Right lung (tissue), 5 donors: ENCODE measurements around the gene DISC1. TPM values are rescaled to one million over a fixed set of nuclear protein-coding genes. Genes with fewer than 3 reads are reported as not detected.

Experiments used
- DNase-seq, 2 donors: peaks; one replicate each; pipeline ENCODE4 v3.0.0-alpha.2; 2013
- polyA plus RNA-seq, 5 donors: library from polyadenylated mRNA; unstranded; fragments of 120-200 nt; gene quantifications; one replicate each; pipeline versions ENCODE4 v1.2.1 to v1.2.3, GENCODE V29; 2013; ENCODE audit warnings: inconsistent platforms in 1 of 5, low replicate concordance in 1 of 5; ENCODE audit not compliant: insufficient read length in 5 of 5, insufficient read depth in 1 of 5

DISC1 gene
- polyA plus RNA-seq, 5 donors = 7.8 to 11.4 (median 9.7) TPM

DNA sequence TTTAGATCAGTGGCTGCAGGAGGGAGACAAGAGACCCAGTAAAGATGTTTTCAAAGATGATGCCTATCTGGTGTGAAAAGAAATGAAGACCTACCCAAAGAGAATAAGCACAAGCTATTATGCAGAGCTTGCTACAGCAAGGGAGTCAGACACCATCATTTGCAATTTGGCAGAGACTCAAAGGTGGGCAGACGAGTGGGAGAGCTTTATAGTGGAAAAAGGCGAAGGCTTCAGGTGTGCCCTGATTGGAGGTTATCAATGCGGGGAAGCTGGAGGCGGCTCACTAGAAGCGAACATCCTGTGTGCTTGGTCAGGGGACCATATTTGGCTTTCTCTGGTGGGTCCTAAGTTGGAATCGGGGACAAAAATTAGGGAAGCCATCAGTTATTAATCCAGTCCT is 183.8 kb downstream of the DISC1 start:
- DNase-seq = no peak

DNA sequence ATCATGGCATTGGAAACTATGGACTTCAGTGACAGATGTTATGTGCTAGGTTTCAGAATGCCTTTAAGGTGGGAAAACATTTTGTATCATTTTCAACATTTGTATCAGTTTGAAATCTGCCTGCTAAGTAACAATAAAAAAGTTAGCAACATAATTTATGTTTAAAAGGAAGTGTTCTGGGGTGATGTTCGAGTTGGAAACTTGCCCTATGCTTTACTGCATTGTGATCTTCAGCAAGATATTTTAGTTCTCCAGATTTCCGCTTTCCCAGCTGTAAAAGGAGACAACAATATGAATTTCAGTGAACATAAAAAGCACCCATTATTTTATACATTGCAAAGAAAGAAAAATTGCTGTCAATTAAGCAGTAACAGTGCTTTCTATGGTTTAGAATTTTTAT is 187.4 kb downstream of the DISC1 start:
- DNase-seq = no peak

DNA sequence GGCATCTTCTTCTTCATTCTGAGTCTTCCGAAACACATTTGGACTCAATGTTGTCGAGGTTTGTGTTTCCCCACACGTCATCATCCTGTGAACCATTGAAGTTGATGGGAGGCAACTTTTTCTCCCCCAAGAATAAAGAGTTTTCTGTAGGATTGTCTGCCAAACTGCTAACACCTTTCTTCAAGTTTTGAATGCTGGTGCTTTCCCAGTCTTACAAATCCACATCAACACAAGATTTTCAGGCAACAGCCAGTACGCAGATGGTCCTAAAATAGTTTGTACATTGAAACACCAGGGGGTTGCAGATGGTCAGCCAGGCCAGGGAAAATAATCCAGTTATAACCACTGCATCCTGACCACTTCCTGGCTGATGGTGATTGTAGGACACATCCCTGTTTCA is 187.9 kb downstream of the DISC1 start:
- DNase-seq = no peak

DNA sequence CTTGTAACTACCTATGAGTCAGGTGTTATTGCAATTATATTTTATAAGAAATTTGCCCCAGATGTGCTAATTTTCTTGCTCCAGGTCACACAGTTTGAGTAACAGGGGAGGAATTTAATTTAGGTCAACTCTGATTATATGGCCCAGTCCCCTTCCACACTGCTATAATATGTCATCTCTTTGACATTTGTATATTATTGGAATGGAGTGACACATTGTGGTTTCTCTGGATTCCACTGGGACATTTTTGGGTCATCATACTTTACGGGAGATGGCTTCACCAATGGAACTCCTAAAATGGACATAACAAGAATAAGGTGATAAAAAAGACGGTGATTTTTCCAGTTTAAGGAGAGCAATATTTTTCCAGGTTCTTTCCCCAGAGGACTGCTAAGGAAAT is 191.2 kb downstream of the DISC1 start:
- DNase-seq = no peak

DNA sequence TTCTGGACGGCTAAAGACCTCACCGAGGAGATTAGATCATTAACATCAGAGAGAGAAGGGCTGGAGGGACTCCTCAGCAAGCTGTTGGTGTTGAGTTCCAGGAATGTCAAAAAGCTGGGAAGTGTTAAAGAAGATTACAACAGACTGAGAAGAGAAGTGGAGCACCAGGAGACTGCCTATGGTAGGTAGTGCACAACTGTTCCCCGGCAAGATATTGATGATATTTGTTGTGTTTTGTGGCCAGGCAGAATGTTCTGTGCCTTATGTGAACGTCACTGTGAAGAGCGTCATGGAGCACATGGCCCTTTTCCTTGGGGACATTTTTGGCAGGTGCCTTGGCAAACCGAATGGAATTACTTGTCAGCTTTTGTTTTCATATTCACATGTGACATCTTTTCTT is 191.7 kb downstream of the DISC1 start:
- DNase-seq = no peak

DNA sequence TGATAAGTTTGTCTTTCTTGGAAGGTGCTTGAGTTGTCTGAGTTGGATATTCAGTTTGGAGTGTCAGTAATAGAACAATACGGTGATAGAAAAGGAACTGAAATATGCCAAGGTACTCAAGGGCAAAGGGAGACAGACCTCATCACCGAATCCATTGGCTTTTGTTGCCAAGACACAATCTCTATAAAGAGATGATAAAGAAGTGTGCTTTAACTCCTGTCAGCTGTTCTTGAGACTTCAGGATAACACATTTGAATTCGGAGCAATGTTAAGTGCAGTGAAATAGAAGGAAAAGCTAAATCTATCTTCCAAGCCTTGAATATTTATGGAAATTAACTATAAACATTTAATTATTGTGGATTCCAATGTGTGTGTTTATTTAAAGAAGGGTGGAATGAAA is 194.7 kb downstream of the DISC1 start:
- peak in 1 of 2 donors; percentile 44 for DNase-seq

DNA sequence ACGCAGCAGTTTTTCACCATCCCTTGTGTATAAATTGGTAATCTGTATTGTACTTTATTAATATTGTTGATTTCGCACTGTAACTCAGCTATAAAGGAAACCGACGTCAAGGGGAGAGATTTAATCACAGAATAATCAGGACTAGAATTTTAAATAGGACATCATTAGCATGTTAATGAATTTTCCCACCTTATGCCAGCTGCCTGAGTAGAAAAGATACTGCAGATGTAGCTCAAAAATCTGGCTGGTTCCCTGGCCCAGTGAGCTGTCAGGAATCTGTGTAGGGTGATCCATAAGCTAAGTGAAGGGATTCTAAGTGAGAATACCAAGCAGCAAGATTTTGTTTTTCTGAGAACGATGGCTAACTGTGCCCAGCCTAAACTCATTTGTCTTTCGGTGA is 195.5 kb downstream of the DISC1 start:
- no peak for DNase-seq

DNA sequence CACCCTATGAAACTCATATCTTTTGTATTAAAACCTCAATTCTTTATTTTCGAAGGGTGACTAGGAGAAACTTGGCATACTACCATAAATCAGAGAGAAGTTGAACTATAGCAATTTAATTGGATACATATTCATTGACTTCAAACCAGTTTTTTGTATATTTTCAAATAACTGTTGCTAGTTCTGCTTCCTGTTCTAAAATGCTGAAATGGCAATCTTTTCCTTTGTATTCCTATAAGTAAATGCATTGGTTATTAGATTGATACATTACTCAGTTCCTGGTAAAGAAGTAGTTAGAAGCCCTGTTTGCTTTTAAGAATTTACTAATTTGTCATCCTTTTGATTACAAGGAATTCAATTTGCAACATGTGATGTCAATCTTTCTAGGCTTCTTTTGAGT is 200.0 kb downstream of the DISC1 start:
- DNase-seq = no peak

DNA sequence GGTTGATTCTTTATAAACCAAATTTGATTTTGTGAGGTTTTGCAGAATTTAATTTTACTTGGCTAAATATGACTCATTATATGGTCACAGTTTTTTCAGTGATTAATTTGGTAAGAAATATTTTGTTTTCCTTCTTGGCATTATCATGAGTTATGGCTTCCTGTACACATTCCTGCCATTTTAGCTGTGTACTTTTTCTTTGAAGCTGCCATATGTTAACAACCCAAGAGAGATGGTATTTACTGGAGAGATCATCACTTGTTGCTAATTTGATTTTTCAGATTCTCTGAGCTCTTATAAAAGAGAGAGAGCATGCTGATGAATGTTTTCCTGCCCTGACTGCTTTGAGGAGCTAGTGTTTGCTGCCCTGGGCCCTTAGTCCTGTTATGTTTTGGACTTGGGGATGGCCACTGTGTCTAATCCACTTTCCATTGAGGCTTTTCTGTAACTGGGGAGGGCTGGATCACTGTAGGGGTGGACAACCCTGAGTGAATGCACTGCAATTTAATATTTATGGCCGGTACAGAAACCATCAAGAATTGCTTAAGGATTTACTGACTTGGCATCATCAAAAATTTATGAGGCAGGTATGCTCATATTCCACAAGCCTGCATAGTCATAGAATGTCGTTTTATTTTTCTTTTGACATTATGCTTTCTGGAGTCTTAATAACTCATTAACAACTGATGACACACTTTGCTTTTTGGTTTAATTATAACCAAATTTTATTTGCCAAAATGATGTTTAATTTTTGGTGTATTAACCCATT is 200.9 kb downstream of the DISC1 start:
- DNase-seq = no peak

DNA sequence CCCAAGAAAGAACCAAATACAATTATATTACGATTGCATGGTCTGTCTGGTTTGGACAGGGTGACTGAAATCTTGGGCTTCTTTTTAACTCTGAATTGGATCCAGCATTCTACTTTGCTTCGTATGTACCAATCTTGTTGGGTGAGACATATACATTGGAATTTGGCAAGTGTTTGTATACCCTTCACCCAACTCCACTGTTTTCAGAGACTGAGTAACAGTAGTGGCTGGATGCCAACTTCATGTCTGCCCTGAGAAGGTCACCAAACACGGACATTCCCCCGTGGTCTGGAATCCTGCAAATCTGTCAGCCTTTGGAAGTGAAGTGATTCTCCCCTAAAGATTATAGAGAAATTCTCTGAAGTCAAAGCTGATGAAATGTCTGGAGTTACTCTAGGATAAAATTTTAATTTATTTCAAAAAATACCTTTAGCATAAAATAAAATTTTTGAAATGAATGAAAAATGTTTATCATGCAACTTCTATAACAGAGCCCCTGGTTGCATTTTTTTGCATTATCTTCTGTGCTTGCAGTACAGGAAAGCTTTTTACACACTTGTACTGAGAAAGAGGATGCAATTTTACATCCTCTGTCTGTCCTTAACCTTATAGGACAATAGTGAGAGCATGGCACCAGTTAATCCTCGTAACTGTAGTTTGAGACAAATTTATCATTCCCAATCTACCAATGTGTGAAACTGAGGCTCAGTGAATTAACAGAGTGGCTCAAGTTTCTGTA is 201.8 kb downstream of the DISC1 start:
- DNase-seq = no peak

DNA sequence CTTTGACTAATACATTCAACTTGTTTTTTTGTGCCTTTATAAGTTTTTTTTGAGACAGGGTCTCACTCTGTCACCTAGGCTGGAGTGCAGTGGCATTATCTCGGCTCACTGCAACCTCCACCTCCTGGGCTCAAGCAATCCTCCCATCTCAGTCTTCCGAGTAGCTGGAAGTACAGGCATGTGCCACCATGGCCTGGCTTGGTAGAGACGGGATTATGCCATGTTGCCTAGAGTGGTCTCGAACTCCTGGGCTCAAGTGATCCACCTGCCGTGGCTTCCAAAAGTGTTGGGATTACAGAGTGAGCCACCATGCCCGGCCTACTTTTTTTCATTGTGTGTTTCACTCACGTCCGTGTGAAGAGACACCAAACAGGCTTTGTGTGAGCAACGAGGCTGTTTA is 202.7 kb downstream of the DISC1 start:
- no peak for DNase-seq

DNA sequence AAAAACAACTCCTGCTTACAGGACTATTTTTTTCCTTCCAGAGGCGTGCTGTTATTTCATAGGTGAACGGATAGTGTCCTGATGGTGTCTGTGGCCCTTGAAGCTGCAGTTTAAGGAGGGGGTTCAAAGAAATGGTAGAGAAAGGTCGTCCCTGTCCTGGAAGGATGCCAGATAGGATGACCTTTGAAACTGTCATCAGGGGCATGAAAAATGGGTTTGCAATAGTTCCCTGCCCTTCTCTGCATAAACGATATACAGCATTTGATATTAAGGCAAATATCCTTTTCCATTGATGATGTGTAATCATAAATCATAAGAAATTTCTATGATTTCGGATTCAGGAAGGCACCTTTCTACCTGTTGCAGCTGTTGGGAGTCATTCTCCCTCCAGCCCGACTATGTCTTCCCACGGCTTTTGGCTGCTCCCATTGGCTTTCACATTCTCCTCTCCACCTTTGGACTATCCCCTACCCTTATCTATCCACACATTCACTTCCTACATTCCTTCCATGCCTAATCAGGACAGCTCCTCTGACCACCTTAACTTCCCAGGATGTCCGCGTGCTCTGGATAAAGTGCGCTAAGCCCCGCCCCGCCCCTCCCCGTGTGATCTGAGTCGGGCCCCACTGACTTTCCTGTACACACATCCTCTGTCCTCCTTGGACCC is 209.8 kb downstream of the DISC1 start:
- no peak for DNase-seq

DNA sequence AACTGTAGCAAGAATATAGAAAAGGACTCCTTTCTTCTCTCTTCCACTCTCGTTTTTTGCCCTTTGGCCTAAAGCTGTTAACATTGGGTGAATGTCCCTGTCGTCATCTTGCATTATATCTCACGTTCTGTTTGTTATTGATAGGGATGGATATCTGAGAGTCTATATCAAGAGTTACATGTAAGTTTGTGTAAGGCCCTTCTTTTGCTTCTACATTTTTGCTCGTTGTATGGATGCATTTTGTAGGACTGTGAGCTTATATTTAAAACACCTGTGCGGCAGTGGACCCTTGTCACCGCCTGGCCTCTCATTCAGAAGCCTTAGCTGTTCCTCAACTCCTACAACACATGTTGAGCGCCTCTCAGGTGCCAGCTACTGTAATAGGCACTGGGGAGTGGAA is 211.9 kb downstream of the DISC1 start:
- DNase-seq = no peak

DNA sequence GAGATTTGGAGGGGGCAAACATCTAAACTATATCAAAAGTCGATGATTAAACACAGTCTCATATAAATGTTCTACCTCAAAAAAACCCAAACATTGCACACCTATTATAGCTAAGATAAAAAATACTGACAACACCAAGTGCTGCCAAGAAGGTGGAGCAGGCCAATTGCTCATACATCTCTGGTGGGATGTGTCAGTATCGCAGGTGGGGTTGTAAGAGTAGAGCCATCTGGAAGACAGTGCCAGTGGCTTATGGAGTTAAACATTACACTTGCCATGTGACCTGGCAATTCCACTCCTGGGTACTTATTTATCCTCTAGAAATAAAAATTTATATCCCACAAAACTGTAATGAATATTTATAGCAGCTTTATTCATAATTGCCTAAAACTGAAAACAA is 213.4 kb downstream of the DISC1 start:
- no peak for DNase-seq

DNA sequence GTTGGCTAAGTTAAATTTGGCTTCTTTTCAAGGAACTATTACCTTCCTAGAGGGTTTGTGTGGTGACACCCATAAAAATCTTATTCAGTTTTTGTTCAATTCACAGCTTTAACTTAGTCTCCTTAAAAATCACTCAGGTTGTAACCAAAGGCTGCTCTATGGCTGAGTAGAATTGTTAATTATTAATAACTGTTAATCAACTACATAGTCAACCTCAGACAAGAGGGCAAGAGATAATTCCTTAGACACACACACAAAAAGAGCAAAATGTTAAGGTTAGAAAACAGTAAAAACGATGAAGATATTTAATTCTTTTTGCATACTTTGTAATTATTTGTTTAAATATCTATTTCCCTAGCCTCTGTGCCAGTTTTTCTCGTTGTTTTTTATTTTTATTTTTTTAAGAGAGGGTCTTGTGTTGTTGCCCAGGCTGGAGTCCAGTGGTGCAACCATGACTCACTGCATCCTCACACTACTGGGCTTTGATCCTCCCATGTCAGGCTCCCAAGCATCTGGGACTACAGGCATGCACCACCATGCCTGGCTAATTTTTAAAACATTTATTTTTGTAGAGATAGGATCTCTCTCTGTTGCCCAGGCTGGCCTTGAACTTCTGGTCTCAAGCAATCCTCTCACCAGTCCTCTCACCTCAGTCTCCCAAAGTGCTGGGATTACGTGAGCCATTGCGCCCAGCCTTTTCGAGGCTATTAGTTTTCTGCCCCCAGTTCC is 215.2 kb downstream of the DISC1 start:
- no peak for DNase-seq

DNA sequence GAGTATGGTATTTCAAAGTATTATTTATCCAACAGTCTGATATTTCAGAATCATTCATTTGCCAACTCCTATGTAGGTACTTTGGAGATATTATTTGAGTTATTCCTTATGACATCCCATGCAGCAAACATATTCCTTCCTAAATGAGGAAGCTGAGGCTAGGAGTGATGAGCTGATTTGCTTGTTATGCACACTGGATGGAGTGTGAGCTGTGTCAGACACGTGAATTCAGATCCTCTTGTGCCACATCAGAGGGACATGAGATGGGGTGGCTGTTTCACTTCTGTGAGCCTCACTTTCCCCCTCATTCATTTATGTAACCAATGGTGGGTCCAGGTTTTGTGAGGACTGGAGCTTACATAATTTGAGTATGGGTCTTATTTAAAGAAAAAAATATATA is 215.9 kb downstream of the DISC1 start:
- DNase-seq = no peak

DNA sequence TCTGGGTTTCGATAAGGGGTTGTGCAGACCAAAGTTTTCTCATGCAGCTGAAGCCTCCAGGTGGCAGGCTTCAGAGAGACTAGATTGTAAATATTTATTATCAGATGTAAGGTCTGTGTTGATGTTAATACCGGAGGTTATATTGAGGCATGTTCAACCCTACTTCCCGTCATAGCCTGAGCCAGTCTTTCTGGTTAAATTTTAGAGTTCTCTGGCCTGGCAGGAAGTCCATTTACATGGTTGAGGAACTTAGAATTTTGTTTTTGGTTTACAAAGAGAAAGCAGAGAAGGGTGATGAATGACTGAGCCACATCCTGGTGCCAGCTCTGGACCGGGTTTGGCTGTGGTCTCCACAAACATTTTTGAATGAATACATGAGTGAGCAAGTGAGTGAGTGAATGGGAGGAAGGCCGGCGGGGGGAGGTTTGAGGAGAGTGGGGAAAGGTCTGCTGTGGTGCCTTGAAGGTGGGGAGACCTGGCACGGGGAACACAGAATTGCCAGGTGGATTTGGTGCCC is 218.5 kb downstream of the DISC1 start:
- no peak for DNase-seq

DNA sequence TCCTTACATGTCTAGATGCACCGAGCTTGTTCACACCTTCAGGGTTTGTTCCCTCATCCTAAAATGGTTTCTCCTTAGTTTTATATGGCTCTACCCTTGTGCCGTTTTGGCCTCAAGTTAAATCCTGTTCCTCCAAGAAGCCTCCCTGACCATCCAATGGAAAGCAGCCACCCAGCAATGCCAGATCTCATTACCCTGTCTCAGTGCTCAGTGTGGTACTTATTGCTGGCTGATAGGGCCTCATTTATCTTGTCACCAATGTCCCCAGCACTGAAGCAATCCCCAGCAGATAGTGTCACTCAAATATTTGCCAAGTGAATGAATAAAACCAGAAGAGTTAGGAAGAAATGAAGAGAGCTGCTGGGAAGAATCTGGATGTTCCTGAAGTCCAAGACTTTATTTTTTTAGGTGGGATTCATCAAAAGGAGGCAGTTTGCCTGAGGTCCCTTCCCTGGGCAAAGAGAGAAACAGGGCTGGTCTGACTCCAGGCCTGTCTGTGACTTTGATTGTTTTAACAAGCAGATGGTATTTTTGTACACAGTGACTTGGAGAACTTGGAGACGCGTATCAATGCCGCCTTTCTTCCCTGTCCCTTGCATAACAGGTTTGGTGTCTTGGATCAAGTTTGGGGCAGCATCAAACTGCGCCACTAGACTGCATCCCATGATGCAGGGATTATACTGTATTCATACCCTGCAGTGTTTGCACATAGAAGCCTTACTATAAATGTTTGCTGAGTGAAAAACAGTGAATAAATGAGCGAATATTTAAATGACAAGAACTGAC is 221.2 kb downstream of the DISC1 start:
- DNase-seq = no peak

DNA sequence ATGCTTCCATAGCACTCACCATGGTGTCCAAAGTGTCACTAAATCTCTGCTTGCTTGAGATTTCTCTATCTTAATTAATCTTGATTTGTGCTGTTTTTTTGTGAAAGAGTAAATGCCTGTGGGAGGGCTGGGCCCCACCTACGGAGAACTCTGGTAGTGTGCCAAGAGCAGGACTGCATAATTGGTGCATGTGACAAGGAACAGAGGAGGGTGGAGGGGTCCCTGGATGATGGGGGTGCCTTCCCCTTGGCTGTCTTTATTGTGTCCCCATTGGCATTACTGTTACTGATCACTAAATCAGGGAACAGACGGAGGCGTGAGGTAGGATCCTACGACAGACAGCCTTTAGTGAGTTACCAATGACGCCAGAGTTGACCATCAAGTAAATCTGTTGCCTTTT is 223.4 kb downstream of the DISC1 start:
- no peak for DNase-seq

DNA sequence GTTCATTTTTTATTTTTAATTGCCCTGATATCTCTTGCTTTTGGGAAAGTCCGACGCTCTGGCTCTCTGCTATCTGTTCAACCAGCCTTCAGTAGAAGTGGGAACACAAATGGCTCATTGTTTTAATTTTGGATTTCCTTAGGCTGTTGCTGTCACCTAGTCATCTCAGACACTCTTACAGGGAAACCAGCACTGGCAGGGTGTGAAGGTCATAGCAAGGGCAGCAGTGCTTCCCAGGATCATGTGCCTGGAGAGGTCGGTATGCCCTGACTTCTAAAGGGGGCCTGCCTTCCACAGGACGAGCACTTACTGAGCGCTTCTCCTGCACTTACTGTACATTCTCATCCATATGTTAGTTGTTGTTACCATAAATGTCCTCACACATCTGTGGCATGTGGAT is 224.2 kb downstream of the DISC1 start:
- no peak for DNase-seq

DNA sequence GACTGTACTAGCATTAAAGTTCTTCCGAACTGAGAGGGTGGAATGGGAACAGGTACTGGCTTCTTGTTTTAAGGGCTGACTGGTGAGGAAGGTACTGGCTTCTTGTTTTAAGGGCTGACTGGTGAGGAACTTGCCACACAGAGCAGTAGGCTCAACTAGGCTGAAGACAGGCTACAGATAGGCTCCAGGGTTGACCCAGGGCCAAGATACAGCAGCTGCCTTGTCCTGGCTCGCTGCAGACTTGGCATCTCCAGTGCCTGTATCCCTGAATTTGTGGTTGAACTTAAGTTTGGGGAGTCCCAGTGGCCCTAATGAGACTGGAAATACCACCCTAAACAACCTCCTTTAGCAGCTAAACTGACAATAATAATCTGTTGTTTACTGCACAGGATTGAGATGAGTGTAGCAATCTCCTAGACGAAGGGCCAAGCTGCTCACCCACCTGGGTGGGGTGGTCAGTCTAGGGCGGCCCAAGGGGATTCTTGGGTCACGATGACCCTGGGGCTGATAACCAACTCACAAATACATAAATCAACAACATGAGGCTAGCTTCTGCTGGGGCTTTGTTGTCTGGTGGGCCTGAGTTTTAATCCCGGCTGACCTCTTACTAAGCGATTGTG is 227.1 kb downstream of the DISC1 start:
- no peak for DNase-seq
